Stimulated activated naive CD8-positive, alpha-beta T cell treated with anti-CD3 and anti-CD28 coated beads, Interleukin-15, amount 100 ng/mL, for 72 hours (primary cell): ENCODE measurements around the gene SMAD3.

Experiments used
- ATAC-seq: fragments of 150-1000 bp; cut with Tn5 transposase; 2 replicates; pipeline ENCODE4 v1.10.0; 2021; ENCODE audit warnings: mild to moderate bottlenecking, moderate library complexity
- DNase-seq, 2 donors: peaks; one replicate each; pipeline ENCODE4 v3.0.0; 2021 to 2022
- H3K27ac Mint-ChIP-seq, 2 donors: one replicate each; pipeline ENCODE4 v1.8.0; 2022; ENCODE audit warnings: mild to moderate bottlenecking in 2 of 2, mixed read lengths in 2 of 2, moderate library complexity in 2 of 2
- H3K27me3 Mint-ChIP-seq: one replicate; pipeline ENCODE4 v1.8.0; 2022; ENCODE audit warnings: mixed read lengths
- H3K4me1 Mint-ChIP-seq: one replicate; pipeline ENCODE4 v1.8.0; 2022; ENCODE audit warnings: mild to moderate bottlenecking, mixed read lengths
- H3K4me3 Mint-ChIP-seq, 2 donors: one replicate each; pipeline ENCODE4 v1.8.0; 2022; ENCODE audit warnings: mild to moderate bottlenecking in 2 of 2, mixed read lengths in 2 of 2, moderate library complexity in 1 of 2
- H3K9me3 Mint-ChIP-seq, 2 donors: one replicate each; pipeline ENCODE4 v1.8.0; 2022; ENCODE audit warnings: mixed read lengths in 2 of 2

Gene SMAD3

DNA sequence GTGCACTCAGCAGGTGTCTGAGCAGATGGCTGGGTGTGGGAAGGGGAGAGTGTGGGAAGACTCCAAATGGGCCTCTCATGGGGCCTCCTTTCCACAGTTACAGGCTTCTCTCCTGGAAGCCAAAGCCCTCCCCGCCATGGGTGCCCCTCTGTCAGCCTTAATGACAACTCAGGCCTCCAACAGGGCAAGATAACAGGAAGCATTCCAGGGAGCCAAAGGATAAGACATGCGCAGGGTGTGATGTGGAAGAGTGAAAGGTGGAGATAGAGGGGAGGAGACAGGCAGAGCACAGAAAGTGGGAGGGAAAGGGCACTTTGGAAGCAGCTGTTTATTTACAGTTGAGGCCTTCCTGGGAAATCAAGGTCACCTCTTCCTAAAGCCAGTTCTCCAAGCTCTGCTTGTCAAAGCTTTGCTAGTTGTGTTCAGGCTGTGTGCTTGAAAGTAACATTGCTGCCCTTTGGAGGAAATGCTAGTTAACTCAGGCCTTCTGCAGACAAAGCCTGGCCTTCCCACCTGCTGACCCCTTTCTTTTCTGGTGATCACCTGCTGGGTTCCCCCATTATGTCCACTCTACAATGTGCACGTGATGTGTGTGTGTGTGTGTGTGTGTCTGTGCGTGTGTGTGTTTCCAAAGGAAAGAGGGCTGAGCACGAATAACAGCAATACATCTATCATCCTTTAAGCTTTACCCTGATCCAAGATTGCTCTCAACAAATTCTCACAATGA is 35.2 kb upstream of the SMAD3 start:
- H3K9me3 Mint-ChIP-seq, result no peaks in the 10 kb centered on the region

DNA sequence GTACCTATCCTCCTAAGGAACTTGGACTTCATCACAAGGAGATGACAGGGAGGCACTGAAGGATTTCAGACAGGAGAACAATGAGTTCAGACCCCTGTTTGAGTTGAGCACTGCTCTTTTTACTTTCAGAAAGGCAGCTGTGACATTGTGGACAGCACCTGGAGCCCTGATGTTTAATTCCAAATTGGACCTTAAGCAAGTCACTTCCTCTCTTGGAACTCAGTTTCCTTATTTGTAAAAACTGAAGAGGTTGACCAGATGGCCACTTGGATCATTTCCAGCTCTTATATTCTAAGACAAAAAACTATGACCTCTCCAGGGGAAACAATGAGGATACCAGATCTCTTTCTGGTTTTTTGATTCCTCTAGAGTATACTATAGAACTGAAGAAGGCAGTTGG is 34.1 kb upstream of the SMAD3 start:
- peaks cover 9% of the 10 kb centered on the region for H3K27me3 Mint-ChIP-seq
- no peak for ATAC-seq
- H3K9me3 Mint-ChIP-seq, result no peaks in the 10 kb centered on the region
- no peak for DNase-seq
- H3K27ac Mint-ChIP-seq, result no peak overlapping the region
- peaks cover 16% of the 10 kb centered on the region for H3K4me1 Mint-ChIP-seq
- H3K4me3 Mint-ChIP-seq, result no peak overlapping the region

More for the DNA sequence above, 35.2 kb upstream of the SMAD3 start:
- DNase-seq (no peak), ATAC-seq (no peak)
- peaks cover 9% of the 10 kb centered on the region for H3K27me3 Mint-ChIP-seq
- H3K4me3 Mint-ChIP-seq, result no peak overlapping the region
- peaks cover 26% of the 10 kb centered on the region for H3K4me1 Mint-ChIP-seq
- no peak overlapping the region for H3K27ac Mint-ChIP-seq

DNA sequence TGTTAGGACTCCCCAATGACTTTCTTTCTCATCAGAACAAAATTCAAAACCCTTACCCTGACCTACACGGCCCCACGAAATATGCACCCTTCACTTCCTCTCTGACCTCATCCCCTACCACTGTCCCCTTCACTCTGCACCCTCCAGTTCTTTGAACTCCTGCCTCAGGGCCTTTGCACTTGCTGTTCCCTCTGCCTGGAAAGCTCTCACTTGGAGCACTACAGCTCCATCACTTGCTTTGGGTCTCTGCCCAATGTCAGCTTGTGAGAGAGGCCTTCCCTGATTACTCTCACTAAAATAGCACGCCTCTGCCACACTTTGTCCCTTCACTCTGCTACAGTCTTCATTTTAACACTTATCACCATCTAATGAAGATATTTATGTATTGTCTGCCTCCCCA is 32.8 kb upstream of the SMAD3 start:
- ATAC-seq (no peak), DNase-seq (no peak)
- Mint-ChIP-seq H3K27me3 (peaks cover 9% of the 10 kb centered on the region), H3K4me3 (no peak overlapping the region), H3K4me1 (peaks cover 16% of the 10 kb centered on the region), H3K9me3 (no peaks in the 10 kb centered on the region), H3K27ac (no peak overlapping the region)

DNA sequence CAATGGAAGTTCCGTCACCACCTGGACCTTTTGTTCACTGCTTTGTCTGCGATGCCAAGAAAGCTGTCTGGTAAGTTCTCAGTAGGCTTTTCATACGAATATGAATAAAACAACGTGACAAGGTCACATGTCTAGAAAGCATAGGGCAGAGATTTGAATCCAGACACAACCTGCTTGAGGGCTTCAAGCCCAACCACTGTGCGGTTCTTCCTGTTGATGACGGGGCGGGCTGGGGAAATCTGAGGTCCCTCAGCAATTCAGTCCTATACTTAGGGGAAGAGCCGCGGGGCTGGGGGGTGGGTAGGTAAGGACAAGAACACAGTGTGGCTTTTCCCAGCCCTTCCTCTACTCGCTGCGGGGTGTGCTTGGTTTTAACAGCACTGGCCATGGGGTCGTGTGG is 32.4 kb upstream of the SMAD3 start:
- Mint-ChIP-seq H3K4me1 (peaks cover 16% of the 10 kb centered on the region), H3K9me3 (no peaks in the 10 kb centered on the region), H3K27ac (no peak overlapping the region), H3K4me3 (peak overlapping the region in 1 of 2 donors; percentile 79), H3K27me3 (peaks cover 9% of the 10 kb centered on the region)
- ATAC-seq (peak; percentile 54), DNase-seq (no peak)

DNA sequence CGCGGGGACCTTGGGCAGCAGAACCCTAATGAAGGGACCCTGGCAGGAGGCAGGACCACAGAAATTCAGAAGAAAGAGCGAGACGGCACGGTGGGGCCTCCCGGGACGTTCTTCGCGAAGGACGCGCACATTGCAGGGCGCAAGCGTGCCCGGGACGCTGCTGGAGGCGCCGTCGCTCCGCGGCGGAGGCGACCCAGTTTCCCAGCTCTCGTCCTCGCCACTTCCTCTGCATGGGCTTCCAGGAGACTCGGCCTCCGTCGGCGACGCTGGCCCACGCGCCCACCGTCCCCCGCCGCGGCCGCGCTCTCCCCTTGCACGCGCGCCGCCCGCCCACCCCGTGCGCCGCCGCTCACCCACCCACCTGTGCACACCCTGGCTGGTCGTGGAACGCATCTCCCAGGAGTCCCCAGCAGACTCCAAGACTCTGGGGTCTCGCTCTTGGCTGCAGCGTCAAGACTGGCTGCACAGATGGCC is 31.8 kb upstream of the SMAD3 start:
- Mint-ChIP-seq H3K4me3 (peak overlapping the region in 1 of 2 donors; percentile 79), H3K4me1 (peaks cover 16% of the 10 kb centered on the region), H3K27me3 (peaks cover 9% of the 10 kb centered on the region), H3K27ac (no peak overlapping the region), H3K9me3 (no peaks in the 10 kb centered on the region)
- peak in 1 of 2 donors; percentile 17 for DNase-seq
- ATAC-seq, result peak; percentile 62

DNA sequence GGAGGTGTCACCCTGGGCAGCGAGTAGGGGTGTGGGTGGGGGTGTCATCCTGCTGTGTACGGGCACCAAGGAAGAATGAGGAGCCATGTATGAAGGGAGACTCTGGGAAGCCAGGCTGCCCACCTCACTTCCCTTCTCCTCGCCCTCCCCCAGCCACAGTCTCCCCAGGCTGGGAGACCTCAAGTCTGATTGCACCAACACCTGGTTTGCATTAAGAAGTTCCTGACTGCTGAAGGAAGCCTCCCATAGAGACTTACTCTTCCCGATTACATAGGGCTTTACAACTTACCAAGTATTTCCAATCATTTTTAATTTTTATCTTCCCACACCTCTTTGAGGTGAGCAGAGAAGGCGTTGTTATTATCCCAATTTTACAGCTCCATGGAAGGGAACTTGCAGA is 29.5 kb upstream of the SMAD3 start:
- DNase-seq (no peak), ATAC-seq (peak; percentile 22)
- Mint-ChIP-seq H3K4me3 (no peak overlapping the region), H3K9me3 (no peaks in the 10 kb centered on the region), H3K4me1 (peaks cover 35% of the 10 kb centered on the region), H3K27ac (no peak overlapping the region), H3K27me3 (no peaks in the 10 kb centered on the region)

DNA sequence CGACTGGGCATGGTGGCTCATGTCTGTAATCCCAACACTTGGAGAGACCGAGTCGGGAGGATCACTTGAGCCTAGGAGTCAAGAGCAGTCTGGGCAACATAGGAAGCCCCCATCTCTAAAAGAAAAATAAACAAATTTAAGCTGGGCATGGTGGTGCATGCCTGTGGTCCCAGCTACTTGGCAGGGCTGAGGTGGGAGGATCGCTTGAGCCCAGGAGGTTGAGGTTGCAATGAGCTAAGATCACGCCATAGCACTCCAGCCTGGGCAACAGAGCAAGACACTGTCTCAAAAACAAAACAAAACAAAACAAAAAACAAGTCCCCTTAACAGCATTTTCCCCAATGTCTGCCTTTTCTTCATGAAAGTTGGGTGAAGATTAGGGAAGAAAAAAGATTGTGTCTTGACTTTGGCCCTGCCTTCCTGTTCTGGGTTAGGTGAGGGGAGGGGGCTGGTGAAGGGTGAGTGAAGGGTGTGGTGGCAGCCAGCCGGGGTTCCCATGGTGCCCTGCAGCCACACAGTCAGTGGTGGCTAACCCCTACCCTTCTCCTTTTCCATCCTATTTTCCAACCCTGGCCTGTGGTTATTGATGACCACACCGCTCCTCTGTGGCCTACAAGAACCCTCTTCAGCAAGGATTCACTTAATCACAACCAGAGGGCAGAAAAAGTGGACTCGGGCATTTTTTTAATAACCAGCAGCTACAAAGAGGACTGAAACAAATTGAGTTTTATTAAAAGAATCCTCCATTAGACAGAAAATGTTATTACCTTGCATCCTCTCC is 28.4 kb upstream of the SMAD3 start:
- Mint-ChIP-seq H3K4me3 (no peak overlapping the region), H3K4me1 (peaks cover 41% of the 10 kb centered on the region), H3K9me3 (no peaks in the 10 kb centered on the region), H3K27me3 (no peaks in the 10 kb centered on the region), H3K27ac (no peak overlapping the region)
- ATAC-seq (no peak), DNase-seq (no peak)

DNA sequence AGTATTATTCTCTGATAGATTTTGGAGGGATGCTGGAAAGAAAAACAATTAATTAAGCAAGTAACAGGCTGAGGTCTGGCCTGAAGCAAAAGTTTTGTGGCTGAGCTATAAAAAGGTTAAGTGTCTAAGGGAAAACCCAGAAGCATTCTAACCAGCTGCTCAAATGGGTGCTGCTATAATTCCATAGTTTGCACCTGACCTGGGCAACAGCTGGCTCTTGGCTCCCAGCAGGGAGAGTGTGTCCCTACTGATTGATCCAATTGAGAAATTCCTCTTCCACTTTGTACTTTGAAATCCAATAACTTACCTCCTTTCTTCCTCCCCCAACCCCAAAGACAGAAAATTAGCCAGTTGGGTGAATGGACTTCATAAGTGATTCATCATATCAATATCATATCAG is 27.7 kb upstream of the SMAD3 start:
- H3K4me1 Mint-ChIP-seq, result peaks cover 48% of the 10 kb centered on the region

DNA sequence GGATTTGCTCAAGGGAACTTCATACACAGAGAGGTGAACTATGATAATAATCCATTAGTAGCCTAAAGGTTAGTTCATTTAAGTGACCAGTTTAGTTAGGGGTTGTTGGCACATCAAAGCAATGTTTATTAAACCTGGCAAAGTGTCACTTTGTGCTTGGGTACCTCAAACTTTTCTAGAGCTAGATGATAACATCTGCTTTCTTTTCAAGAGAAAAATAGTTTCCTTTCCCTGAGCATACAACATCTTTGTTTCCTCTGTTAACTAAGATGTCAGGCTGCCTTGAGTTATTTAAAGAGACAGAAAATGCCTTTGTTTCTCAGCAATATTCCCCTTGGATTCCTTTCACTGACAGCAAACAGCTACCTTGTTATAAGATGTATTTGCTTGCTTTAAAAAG is 26.7 kb upstream of the SMAD3 start:
- Mint-ChIP-seq H3K27me3 (no peaks in the 10 kb centered on the region), H3K4me1 (peaks cover 55% of the 10 kb centered on the region), H3K27ac (no peak overlapping the region), H3K4me3 (peak overlapping the region in 1 of 2 donors; percentile 16), H3K9me3 (no peaks in the 10 kb centered on the region)
- DNase-seq (no peak), ATAC-seq (no peak)

More for the DNA sequence above, 27.7 kb upstream of the SMAD3 start:
- DNase-seq (no peak), ATAC-seq (no peak)
- Mint-ChIP-seq H3K27me3 (no peaks in the 10 kb centered on the region), H3K4me3 (no peak overlapping the region), H3K9me3 (no peaks in the 10 kb centered on the region), H3K27ac (no peak overlapping the region)

DNA sequence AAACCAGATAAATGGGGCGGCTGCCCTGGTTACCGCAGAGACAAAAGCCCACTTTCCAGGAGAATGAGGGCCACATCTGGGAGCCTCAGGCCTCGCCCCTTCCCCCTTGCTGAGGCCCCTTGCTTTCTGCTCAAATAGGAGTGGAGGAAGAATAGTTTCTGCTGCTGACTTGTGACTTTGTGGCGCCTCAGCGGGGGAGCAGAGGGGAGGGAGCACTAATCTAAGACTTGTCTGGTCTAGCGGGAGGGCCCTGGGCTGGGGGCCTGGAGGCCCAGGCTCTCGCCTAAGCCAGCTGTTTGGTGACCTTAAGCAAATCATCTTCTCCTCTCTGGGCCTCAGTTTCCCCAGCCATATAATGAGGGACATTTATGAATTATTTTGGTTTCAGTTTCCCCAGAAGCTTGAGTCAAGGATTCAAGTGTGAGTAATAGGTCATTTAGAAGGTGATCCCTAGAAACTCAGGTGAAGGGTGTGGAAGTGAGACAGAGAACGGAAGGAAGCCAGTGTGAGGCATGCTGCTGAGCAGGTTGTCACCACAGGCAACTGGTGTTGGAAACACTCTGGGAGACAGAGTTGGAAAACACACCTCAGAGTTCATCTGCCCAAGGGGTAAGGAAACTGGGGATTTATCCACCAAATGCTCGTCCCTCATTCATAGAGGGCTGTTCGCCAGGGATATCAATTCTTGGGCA is 25.9 kb upstream of the SMAD3 start:
- DNase-seq, result no peak
- H3K27me3 Mint-ChIP-seq, result no peaks in the 10 kb centered on the region
- H3K9me3 Mint-ChIP-seq, result no peaks in the 10 kb centered on the region
- H3K4me1 Mint-ChIP-seq, result peaks cover 55% of the 10 kb centered on the region
- H3K27ac Mint-ChIP-seq, result no peak overlapping the region
- H3K4me3 Mint-ChIP-seq, result peak overlapping the region; percentile 42 to 60
- ATAC-seq, result no peak

DNA sequence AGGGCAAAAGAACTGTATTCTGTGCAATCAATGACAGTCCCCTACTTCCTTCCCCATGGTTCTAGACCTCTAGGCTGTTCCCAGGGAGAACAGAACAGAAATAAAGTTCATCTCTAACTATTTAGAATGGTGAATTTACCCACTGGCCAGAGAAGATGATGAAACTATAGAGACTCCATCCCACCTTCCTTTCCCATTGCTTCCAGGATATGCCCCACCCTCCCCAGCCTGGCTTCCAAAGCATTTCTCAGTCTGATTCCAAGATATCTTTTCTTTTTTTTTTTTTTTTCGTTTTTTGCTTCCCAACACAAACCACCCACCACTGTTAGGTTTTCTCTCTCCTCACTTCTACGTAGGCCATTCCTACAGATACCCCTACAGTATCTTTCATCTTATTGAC is 25.1 kb upstream of the SMAD3 start:
- Mint-ChIP-seq H3K4me3 (no peak overlapping the region), H3K4me1 (peaks cover 55% of the 10 kb centered on the region), H3K27ac (no peak overlapping the region), H3K9me3 (no peaks in the 10 kb centered on the region), H3K27me3 (no peaks in the 10 kb centered on the region)
- ATAC-seq (no peak), DNase-seq (no peak)

DNA sequence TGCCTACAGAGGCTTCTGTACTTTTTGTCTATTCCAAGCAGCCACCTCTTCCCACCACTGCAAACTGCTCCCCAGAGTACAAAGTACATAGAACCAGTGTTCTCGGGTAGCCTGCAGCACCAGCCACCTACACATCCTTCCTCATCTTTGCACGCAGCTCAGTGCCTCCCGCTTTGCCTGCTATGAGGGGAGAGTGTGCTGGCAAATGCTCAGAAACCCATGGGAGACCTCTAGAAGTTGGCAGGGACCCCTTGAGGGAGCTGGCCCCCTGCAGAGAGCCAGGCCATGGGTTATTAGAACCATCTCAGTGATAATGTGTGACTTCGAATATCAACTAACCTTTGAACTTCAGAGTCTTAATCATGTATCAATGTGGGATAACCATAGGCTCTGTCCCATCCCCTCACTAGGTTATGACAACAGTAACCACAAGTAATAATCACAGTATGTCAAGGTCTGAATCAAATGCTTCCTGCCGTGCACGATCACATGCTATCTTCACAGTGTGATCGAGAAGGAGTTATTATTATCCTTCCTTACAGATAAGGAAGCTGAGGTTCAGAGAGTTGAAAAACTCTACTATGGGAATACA is 22.8 kb upstream of the SMAD3 start:
- DNase-seq, result no peak
- Mint-ChIP-seq H3K27me3 (no peaks in the 10 kb centered on the region), H3K4me1 (peaks cover 48% of the 10 kb centered on the region), H3K4me3 (peak overlapping the region in 1 of 2 donors; percentile 25), H3K27ac (no peak overlapping the region), H3K9me3 (no peaks in the 10 kb centered on the region)
- ATAC-seq, result peak; percentile 87

DNA sequence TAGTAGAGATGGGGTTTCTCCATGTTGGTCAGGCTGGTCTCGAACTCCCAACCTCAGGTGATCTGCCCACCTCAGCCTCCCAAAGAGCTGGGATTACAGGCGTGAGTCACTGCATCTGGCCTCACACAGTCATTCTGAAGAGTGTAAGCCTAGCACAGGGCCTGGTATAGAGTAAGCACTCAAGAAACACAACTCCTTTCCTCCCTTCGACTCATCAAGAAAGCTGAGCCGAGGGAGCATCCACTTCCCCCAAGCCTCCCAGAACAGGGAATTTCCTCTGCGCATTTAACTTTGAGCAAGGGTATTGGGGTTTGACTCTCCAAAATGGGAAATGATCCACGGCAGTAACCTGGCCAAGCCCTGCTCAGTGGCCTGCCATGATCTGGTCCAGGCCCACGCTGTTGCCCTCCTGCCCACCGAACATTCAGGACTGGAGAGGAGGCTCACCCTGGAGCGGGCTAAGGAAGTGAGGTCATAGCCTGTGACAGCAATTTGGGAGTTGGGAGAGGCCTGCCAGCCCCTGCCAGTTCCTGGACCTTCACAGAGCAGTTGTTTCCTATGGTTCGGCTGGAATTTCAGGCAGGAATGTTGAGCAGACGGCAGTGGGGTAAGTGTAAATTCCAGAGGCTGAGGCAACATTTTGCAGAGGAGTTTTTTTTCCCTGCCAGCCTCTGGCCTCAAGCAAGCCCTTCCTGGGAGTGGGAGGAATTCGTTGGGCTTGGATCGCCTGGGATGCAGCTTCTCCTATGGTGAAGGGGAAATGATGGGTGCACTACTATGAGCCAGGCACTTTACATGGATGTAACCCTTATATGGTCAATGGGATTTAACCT is 21.2 kb upstream of the SMAD3 start:
- no peak overlapping the region for H3K27ac Mint-ChIP-seq
- no peaks in the 10 kb centered on the region for H3K9me3 Mint-ChIP-seq
- H3K4me3 Mint-ChIP-seq, result no peak overlapping the region
- peaks cover 9% of the 10 kb centered on the region for H3K27me3 Mint-ChIP-seq
- peaks cover 33% of the 10 kb centered on the region for H3K4me1 Mint-ChIP-seq
- ATAC-seq, result no peak
- no peak for DNase-seq

DNA sequence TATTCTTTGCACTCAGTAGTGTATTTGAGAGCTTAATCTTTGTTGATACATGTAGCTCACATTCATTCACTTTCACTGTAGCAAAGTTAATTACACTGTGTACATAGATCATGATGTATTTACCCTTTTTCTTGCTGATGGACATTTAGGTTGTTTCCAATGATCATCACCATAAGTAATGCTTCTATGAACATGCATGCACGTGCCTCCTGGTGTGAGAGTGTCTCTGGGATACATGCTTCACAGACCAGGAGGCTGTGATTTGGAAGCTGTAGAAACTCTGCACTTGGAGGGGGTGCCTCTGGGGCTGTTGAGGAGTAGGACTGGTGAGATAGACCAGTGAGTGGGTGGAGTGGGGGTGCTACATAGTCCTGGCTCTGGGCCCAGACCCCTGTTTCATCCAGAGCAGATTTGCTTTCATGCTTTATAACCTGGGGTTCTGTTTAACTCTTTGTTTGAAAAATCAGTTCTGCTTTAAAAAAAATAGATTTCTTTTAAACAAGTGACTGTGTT is 18.2 kb upstream of the SMAD3 start:
- Mint-ChIP-seq H3K27me3 (peaks cover 10% of the 10 kb centered on the region), H3K27ac (no peak overlapping the region), H3K4me3 (no peak overlapping the region), H3K4me1 (peaks cover 28% of the 10 kb centered on the region), H3K9me3 (no peaks in the 10 kb centered on the region)
- DNase-seq, result no peak
- no peak for ATAC-seq
